ENCODE data around the gene KRTAP4-8. TPM values are rescaled to one million over a fixed set of nuclear protein-coding genes. Genes with fewer than 3 reads are reported as not detected.

Gene KRTAP4-8
- total RNA-seq, 2 donors from 2014 or later, result not detected

Other genes with a start within 250 kb of the KRTAP4-8 start
- not detected for gene KRT12, start 230.9 kb downstream of the KRTAP4-8 start, total RNA-seq
- not detected for gene KRT20, start 212.9 kb downstream of the KRTAP4-8 start, total RNA-seq
- gene KRT23, start 160.5 kb downstream of the KRTAP4-8 start, total RNA-seq, result under 1 TPM; 0.24 to 0.37 TPM
- not detected for gene KRT39, start 131.2 kb downstream of the KRTAP4-8 start, total RNA-seq
- not detected for gene KRT40, start 113.8 kb downstream of the KRTAP4-8 start, total RNA-seq
- not detected for gene KRTAP3-3, start 104.0 kb downstream of the KRTAP4-8 start, total RNA-seq
- not detected for gene KRTAP3-2, start 98.2 kb downstream of the KRTAP4-8 start, total RNA-seq
- gene KRTAP3-1, start 89.0 kb downstream of the KRTAP4-8 start, total RNA-seq, result not detected
- not detected for gene KRTAP1-5, start 70.9 kb downstream of the KRTAP4-8 start, total RNA-seq
- not detected for gene KRTAP1-4, start 67.9 kb downstream of the KRTAP4-8 start, total RNA-seq
- not detected for gene KRTAP1-3, start 63.3 kb downstream of the KRTAP4-8 start, total RNA-seq
- not detected for gene KRTAP1-1, start 56.7 kb downstream of the KRTAP4-8 start, total RNA-seq
- gene KRTAP2-1, start 50.8 kb downstream of the KRTAP4-8 start, total RNA-seq, result not detected
- gene KRTAP2-2, start 42.9 kb downstream of the KRTAP4-8 start, total RNA-seq, result not detected
- gene KRTAP2-3, start 38.0 kb downstream of the KRTAP4-8 start, total RNA-seq, result not detected
- not detected for gene KRTAP2-4, start 32.3 kb downstream of the KRTAP4-8 start, total RNA-seq
- gene KRTAP4-7, start 14.0 kb downstream of the KRTAP4-8 start, total RNA-seq, result not detected
- gene KRTAP4-16, start 4.1 kb upstream of the KRTAP4-8 start, total RNA-seq, result not detected
- not detected for gene KRTAP4-9, start 7.2 kb upstream of the KRTAP4-8 start, total RNA-seq
- not detected for gene KRTAP4-11, start 20.2 kb upstream of the KRTAP4-8 start, total RNA-seq
- not detected for gene KRTAP4-12, start 26.0 kb upstream of the KRTAP4-8 start, total RNA-seq
- not detected for gene KRTAP4-6, start 42.4 kb upstream of the KRTAP4-8 start, total RNA-seq
- not detected for gene KRTAP4-5, start 51.7 kb upstream of the KRTAP4-8 start, total RNA-seq
- gene KRTAP4-4, start 62.6 kb upstream of the KRTAP4-8 start, total RNA-seq, result not detected
- gene KRTAP4-3, start 70.1 kb upstream of the KRTAP4-8 start, total RNA-seq, result not detected
- gene KRTAP4-2, start 80.1 kb upstream of the KRTAP4-8 start, total RNA-seq, result not detected
- not detected for gene KRTAP4-1, start 86.8 kb upstream of the KRTAP4-8 start, total RNA-seq
- gene KRTAP9-1, start 91.7 kb upstream of the KRTAP4-8 start, total RNA-seq, result not detected
- gene KRTAP9-2, start 128.5 kb upstream of the KRTAP4-8 start, total RNA-seq, result not detected
- not detected for gene KRTAP9-3, start 134.3 kb upstream of the KRTAP4-8 start, total RNA-seq
- gene KRTAP9-8, start 139.9 kb upstream of the KRTAP4-8 start, total RNA-seq, result not detected
- not detected for gene KRTAP9-4, start 151.5 kb upstream of the KRTAP4-8 start, total RNA-seq
- not detected for gene KRTAP9-9, start 157.2 kb upstream of the KRTAP4-8 start, total RNA-seq
- not detected for gene KRTAP9-6, start 167.2 kb upstream of the KRTAP4-8 start, total RNA-seq
- gene KRTAP9-7, start 177.6 kb upstream of the KRTAP4-8 start, total RNA-seq, result not detected
- gene KRTAP29-1, start 204.7 kb upstream of the KRTAP4-8 start, total RNA-seq, result not detected
- gene KRTAP16-1, start 211.2 kb upstream of the KRTAP4-8 start, total RNA-seq, result not detected
- gene KRTAP17-1, start 217.6 kb upstream of the KRTAP4-8 start, total RNA-seq, result not detected